Mesenteric fat pad (tissue), 1 donor: ENCODE data around the gene MARCHF10. TPM values are rescaled to one million over a fixed set of nuclear protein-coding genes. Genes with fewer than 3 reads are reported as not detected.

ENCODE experiments used
- DNase-seq: peaks from one replicate; pipeline ENCODE4 v3.0.0-alpha.2; 2020; ENCODE audit warnings: low spot score
- total RNA-seq: library from RNA; stranded (reverse); fragmentation: NEBNext Ultra II Directional; extraction: Animal tissue kit (Norgen Biotek cat#: 25700); gene quantifications from one replicate; pipeline ENCODE4 v1.2.1, GENCODE V29; 2021
- donor health status: DM: yes; HTN: yes; CAD: no.

Gene MARCHF10
- total RNA-seq, 1 donor from 2014 or later = 0.16 TPM

DNA sequence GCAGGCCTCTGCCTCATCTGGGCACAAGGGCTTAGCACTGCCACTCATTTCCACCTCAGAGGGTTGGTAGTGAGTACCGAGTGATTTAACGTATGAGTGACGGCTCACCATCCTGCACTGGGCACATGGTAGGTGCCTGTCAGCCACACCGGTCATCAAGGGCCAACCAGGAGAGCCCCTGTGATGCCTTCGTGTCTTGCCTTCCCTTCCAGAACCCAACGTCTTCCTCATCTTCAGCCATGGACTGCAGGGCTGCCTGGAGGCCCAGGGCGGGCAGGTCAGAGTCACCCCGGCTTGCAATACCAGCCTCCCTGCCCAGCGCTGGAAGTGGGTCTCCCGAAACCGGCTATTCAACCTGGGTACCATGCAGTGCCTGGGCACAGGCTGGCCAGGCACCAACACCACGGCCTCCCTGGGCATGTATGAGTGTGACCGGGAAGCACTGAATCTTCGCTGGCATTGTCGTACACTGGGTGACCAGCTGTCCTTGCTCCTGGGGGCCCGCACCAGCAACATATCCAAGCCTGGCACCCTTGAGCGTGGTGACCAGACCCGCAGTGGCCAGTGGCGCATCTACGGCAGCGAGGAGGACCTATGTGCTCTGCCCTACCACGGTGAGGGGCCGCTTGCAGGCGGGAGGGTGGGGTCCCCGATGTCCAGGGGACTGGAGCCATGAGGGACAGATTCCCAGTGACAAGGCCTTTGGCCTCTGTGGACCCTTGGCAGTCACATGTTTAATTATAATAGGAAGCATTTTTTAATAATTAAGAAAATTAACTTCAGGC, 143.6 kb downstream of the MARCHF10 start:
- no peak for DNase-seq

DNA sequence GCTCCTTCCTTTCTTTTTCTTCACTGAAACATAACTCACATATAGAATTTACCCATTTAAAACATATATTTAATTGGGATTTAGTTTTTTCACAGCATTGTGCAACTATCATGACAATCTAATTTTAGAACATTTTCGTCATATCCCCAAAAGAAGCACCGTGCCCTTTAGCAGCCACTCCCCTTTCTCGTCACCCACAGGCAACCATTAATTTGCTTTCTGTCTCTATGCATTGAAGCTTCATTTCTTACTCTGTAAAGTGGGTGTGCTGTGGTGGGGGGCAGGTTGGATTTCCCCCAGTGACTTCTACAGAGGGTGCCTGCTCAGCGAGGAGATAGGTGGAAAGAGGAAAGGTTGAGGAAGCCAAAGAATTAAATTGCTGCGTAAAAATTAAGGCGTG, 144.8 kb downstream of the MARCHF10 start:
- no peak for DNase-seq

DNA sequence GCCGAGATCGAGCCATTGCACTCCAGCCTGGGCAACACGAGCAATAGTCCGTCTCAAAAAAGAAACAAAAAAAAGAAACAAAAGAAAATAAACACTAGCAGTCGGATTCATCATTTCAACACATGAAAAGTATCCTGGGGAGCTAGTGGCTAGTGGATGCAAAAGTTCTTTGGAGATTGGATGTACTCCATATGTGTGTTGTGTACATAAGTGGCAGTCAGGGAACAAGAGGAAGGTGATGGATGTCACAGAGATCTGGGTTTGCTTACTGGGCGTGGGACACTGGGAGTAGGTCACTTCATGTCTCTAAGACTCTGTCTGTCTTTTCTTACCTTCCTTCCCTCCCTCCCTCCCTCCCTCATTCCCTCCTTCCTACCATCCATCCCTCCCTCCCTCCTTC, 145.3 kb downstream of the MARCHF10 start:
- no peak for DNase-seq

DNA sequence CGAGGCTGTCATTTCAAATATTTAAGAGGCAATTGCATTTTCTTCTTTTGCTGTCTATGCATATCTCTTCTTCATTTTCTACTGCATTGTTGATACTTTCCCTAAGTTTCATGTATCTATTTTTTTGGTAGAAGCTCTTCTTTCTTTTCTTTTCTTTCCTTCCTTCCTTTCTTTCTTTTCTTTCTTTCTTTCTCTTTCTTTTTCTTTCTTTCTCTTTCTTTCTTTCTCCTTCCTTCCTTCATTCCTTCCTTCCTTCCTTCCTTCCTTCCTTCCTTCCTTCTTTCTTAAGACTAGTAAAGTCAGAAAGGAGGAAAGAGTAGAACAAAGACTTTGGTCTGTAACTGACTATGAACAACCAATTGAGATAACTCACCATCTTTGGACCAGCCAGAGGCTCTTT, 146.8 kb downstream of the MARCHF10 start:
- no peak for DNase-seq

DNA sequence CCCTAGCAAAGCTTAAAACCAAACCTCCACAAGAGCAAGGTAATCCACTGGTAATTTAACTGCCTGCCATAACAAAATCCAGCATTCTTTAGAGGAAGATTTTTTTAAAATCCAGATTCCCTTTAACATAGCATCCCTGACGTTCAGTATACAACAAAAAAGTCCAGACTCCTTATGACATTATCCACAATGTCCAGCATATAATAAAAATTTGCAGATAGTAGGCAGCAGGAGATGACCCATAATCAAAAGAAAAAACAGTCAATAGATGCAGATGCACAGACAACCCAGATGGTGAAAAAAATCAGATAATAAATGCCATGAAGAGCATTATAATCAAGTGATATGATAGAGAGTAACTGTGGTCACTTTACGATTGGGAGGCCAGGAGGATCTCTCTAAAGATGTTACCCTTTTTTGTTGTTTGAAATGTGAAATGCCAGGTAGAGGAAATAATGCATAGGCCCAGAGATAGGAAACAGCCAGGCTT, 147.4 kb downstream of the MARCHF10 start:
- no peak for DNase-seq

DNA sequence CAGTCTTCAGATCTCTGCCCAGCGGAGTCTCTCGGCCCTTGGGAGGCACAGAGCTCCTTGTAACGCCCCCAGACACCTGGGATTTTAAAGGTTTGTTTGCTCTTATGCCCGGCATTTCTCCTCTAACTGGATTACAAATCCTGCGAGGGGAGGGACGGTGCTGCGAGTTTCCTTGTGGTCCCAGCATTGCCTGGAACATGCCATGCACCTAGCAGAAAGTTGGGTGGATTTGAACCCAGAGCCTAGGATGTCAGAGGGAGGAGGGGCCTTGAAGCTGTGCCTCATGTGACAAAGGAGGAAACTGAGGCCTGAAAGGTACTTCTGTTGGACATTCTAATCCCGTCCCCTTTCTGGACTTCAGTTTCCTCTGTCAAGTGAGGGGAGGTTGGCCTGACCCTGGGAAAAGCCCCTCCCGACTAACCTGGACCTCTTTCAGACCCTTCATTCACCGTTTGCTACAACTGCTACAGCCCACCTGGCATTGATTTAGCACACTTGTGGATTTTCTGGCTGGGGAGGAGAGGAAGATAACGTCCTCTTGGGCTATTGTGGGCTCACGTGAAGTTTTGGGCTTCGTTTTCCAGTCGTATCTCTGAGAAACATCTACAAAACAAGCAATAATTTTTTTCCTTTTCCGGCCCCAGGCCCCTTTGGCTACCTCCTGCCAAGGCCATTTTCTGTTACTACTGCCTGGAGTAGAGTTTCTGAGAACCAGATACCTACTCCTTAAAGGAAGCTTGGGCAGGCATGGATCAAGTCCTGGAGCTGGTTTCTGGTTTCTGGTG, 149.8 kb downstream of the MARCHF10 start:
- no peak for DNase-seq

DNA sequence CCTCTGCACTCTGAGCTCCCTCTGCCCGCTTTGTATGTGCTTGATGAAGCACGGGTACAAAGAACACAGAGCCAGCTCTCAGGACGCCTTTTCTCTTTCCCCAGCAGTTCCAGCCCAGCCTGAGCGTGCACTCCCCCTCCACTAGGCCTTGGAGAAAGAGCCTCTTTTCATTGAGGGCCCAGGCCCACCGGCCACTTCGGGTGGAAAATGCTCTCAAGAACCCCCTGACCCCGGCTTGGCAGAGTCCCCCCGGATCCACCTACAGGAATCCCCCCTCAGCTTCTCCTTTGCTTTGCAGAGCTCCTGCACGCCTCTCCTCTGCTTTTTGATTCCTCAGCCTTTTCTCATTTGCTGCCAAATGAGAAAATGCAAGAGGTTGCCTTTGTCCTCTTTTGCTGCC, 150.4 kb downstream of the MARCHF10 start:
- DNase-seq = no peak

DNA sequence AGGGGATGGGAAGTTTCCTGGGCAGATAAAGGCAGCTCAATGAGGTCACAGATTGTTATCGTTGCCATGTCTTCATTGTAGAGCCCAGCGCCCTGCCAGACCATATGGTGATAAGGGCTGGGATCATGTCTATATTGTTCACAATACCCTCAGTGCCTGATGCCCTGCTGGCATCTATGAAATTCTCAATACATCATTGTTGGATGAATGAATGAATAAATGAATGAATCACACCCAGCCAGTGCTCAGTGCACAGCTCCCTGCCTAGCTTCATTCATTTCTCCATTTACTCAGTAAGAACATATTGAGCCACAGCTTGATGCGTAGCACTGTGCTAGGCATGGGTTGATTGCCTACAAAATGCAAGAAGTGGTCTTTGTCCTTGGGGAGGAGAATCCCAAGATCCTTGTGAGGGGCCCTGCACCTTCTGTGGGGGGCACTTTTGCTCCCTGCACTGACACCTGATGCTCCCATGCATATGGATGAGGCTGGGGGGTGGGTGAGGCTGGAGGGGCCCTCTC, 150.9 kb downstream of the MARCHF10 start:
- no peak for DNase-seq

DNA sequence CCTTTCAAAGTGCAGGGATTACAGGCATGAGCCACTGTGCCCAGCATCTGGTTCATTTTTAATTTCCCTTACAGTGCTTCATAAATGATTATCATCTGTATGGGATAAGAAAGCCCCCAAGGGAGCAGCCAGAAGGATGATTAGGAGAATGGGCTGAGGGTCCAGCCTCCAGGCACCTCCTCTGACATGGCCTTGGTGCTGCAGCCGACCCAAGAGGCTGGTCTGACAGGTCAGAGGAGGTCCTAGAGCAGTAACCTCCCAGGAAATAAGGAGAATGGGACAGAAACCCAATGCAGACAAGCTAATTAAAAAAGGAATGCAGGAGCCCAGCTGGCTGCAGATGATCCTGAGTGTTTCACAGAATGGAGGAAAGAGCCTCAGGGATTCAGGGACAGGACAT, 151.7 kb downstream of the MARCHF10 start:
- no peak for DNase-seq

DNA sequence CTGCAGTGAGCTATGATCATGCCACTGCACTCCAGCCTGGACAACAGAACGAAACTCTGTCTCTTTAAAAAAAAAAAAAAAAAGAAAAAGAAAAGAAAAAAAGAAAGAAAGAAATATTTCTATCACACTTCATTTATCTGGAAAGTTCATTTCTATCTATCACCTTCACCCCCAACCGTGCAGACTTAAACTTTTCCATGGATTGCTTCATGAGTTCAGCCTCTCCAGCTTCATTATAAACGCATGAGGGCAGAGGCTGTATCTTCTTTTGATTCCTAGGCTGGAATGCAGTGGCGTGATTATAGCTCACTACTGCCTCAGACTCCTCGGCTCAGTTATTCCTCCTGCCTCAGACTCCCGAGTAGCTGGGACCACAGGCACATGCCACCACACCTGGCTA, 152.5 kb downstream of the MARCHF10 start:
- DNase-seq = no peak

DNA sequence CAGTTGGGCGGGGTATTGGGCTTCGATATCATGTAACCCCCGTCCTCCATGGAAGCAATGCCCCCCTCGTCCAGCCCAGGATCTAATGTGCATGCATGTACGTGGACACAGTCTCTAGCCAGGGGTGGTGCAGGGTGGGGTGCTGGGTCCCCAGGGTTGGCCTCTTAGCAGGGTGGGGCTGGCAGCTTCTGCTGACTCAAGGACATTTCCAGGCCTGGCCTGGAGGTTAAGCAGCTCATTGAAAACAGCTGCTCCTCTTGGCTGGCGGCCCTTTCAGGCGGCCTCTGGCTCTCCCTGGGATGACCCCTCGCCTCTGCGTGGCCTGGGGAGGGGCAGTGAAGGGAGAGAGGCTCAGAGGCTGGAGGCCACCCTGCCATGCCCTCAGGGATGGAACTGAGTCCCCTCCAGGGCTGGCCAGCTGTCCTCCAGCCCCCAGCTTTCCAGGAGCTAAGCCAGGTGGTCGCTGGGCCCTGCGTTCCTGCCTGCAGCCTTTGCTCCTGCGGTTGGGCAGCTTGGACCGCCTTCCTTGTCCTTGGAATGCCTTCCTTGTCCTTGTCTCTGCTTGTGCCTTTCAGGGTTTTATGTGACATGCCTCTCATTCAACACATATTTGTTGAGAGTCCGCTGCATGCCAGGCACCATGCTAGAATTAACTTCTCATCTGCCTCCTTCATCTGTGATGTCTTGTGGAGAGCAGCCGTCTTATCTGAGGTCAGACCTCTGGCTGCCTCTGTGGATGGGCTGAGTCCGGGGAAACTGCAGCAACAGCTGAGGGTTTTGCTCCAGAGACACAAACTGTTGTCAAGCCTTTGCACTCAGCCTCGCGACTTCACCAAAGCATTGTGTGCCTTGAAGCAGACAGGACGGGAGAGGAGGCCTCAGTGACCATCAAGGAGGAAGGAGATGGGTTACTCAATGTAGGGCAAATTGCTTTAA, 154.0 kb downstream of the MARCHF10 start:
- peak; percentile 89 for DNase-seq

DNA sequence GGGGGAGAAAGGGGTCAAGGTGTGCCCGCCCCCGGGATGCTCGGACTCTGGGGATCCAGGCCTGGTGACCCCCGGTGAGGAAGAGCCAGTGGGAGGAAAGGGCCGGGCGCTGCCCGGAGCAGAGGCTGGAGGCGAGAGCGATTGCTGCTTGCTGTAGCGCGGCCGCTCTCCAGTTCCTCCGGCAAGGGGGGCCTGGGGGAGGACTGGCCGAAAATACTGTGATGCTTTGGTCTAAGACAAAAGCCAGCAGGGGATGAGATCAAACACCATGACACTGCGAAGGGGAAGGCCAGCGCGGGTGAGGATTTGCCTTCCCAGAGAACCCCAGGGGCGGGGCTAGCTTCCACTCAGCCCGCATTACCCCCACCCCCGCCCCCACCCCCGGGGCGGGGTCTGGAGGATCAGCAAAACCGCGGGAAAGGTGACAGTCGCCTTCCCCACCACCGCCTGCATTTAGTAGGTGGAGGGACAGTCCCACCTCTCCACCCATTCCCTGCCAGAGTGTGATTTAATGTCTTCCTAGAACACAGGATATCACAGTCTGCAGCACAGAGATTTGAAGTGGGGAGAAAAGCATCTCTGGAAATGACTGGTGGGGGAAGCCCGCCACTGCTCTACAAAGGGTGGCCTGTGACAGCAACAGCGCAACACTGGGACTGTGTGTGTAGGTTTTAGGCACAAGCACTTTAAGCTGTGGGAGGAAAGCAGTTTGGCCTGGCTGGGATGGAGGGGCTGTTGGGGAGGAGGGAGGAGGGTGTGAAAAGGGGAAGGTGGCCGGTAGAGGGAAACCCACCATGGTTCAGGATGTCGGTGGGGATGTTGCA, 154.9 kb downstream of the MARCHF10 start:
- DNase-seq = peak; percentile 89

DNA sequence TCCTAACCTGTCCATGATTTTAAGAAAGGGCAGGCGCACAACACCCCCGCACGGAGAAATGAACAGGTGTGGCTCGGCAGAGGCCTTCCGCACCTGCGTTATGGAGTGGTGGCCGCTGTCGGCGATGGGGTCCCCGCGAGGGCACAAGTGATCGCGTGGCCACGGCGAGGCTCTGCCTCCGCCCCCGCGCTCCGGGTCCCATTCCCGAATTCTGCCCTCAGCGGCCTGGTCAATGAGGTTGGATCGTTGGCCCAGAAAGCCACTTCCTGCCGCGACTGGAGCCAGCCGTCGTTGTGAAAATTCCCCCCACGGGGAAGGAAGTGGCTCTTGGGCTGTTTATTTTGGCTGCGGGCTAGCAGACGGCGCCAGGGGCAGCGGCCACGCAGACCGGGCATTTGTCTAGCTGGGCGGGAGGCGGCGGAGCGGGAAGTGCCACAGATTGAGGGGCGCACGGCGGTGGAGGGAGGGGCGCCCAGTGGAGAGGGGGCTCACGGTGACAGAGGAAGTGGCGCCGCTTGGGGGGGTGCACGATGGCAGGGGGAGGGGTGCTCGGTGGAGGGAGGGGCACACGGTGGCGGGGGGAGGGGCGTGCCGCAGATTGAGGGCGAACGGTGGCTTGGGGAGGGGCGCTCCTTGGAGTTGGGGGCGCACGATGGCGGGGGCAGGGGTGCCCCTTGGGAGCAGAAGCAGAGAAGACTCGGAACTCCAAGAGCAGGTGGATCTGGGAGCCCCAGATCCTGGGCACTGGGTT, 155.7 kb downstream of the MARCHF10 start:
- peak; percentile 91 for DNase-seq

Other genes starting within 250 kb of the MARCHF10 start
- 46.1 TPM for gene MRC2, start 180.6 kb downstream of the MARCHF10 start, total RNA-seq
- 62.9 TPM for gene TANC2, start 157.9 kb upstream of the MARCHF10 start, total RNA-seq